Parathyroid adenoma (tissue), 2 donors: ENCODE results near the gene ZNF511.

Experiments
- H2AFZ ChIP-seq: fragments of 300-600 bp; sonication (generic); one replicate; pipeline ENCODE4 v1.7.0; 2017; ENCODE audit warnings: antibody characterized with exemption, mild to moderate bottlenecking
- H3K27ac ChIP-seq: fragments of 300-600 bp; sonication (generic); one replicate; pipeline ENCODE4 v1.7.0; 2017
- H3K27me3 ChIP-seq: fragments of 300-600 bp; sonication (generic); one replicate; pipeline ENCODE4 v1.7.0; 2017; ENCODE audit warnings: low read length; ENCODE audit not compliant: control insufficient read depth, insufficient read depth
- H3K36me3 ChIP-seq: fragments of 300-600 bp; sonication (generic); one replicate; pipeline ENCODE4 v1.7.0; 2017; ENCODE audit warnings: low read length; ENCODE audit not compliant: control insufficient read depth, insufficient read depth
- H3K4me1 ChIP-seq: fragments of 300-600 bp; sonication (generic); one replicate; pipeline ENCODE4 v1.7.0; 2017; ENCODE audit warnings: control low read depth
- H3K4me2 ChIP-seq: fragments of 300-600 bp; sonication (generic); one replicate; pipeline ENCODE4 v1.7.0; 2017; ENCODE audit warnings: low read length
- H3K4me3 ChIP-seq: fragments of 300-600 bp; sonication (generic); one replicate; pipeline ENCODE4 v1.7.0; 2017; ENCODE audit warnings: low read depth, low read length
- H3K79me2 ChIP-seq: fragments of 300-600 bp; sonication (generic); one replicate; pipeline ENCODE4 v1.7.0; 2017; ENCODE audit warnings: control low read depth
- H3K9ac ChIP-seq: fragments of 300-600 bp; sonication (generic); one replicate; pipeline ENCODE4 v1.7.0; 2017; ENCODE audit warnings: mild to moderate bottlenecking
- H3K9me3 ChIP-seq: fragments of 300-600 bp; sonication (generic); one replicate; pipeline ENCODE4 v1.7.0; 2017; ENCODE audit warnings: low read length; ENCODE audit not compliant: control insufficient read depth
- TF ChIP-seq, protein P1 (sequence below): fragments of 300-600 bp; sonication (generic); IDR thresholded peaks from one replicate; pipeline ENCODE4 v1.7.0; 2017; ENCODE audit warnings: antibody characterized with exemption, mild to moderate bottlenecking
- donor health status: primary hyperparathyroidism.

ZNF511 gene

DNA sequence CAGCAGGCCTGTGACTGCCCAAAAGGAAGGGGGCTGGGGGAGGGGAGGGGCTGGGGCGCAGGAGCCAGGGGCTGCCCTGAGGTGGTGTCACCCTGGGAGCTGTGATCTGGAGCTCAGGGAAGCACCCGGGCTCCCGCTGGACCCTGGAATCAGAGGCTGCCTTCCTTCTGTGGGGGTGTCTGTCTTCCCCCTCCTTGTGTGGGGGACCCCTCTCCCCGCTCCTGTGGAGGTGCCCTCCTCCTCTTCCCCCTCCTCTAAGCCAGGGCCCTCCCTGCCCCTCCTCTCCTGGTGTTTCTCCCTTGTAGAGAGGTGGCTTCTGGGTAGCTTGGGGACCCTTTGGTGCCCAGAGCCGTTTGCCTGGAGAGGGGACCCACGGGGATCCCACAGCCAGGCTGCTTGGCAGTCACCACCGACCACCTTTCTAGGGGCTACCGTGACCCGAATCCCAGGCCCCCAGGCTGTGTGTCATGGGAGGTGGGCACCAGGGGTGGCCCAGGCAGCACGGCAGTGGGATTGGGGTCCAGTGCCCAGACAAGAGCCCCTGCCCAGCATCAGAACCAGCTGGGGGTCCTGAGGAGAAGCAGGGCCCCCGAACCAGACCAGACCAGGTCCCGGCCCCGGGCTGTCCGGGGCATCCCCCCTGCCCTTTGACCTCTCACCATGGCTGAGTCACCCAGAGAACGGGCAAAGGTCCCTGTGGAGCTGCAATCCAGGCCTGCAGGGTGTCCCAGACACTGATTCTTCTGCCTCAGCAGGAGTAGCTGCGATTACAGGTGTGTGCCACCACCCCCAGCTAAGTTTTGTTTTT is 39.2 kb downstream of the ZNF511 start:
- Histone ChIP-seq H3K9me3 (no peaks in the 10 kb centered on the region), H3K9ac (no peak overlapping the region), H3K36me3 (no peaks in the 10 kb centered on the region), H2AFZ (no peak overlapping the region), H3K79me2 (no peaks in the 10 kb centered on the region), H3K4me1 (no peaks in the 10 kb centered on the region), H3K4me3 (no peak overlapping the region), H3K27me3 (no peaks in the 10 kb centered on the region), H3K27ac (no peak overlapping the region), H3K4me2 (no peak overlapping the region)
- TF ChIP-seq, protein P1, sequence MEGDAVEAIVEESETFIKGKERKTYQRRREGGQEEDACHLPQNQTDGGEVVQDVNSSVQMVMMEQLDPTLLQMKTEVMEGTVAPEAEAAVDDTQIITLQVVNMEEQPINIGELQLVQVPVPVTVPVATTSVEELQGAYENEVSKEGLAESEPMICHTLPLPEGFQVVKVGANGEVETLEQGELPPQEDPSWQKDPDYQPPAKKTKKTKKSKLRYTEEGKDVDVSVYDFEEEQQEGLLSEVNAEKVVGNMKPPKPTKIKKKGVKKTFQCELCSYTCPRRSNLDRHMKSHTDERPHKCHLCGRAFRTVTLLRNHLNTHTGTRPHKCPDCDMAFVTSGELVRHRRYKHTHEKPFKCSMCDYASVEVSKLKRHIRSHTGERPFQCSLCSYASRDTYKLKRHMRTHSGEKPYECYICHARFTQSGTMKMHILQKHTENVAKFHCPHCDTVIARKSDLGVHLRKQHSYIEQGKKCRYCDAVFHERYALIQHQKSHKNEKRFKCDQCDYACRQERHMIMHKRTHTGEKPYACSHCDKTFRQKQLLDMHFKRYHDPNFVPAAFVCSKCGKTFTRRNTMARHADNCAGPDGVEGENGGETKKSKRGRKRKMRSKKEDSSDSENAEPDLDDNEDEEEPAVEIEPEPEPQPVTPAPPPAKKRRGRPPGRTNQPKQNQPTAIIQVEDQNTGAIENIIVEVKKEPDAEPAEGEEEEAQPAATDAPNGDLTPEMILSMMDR: no peak

DNA sequence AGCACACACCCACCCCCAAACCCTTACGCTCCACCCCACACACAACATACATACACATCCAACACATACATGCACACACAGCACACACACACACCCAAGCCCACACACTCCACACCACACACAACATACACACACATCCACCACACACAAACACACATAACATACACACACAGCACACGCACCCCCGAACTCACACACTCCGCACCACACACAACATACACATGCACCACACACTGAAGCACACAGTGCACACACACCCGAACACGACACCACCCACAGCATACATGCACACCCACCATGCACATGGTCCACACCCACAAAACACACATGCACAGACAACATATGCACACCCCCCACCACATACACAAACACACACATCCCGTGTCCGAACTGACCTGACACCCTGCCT is 40.5 kb downstream of the ZNF511 start:
- H3K9me3 ChIP-seq: no peaks in the 10 kb centered on the region
- H3K27me3 ChIP-seq: no peaks in the 10 kb centered on the region
- no peak overlapping the region for H3K27ac ChIP-seq
- no peak overlapping the region for H2AFZ ChIP-seq
- H3K4me1 ChIP-seq: no peaks in the 10 kb centered on the region
- no peak overlapping the region for H3K9ac ChIP-seq
- TF ChIP-seq, protein P1: no peak
- H3K4me2 ChIP-seq: no peak overlapping the region
- no peaks in the 10 kb centered on the region for H3K36me3 ChIP-seq
- H3K79me2 ChIP-seq: no peaks in the 10 kb centered on the region
- no peak overlapping the region for H3K4me3 ChIP-seq

DNA sequence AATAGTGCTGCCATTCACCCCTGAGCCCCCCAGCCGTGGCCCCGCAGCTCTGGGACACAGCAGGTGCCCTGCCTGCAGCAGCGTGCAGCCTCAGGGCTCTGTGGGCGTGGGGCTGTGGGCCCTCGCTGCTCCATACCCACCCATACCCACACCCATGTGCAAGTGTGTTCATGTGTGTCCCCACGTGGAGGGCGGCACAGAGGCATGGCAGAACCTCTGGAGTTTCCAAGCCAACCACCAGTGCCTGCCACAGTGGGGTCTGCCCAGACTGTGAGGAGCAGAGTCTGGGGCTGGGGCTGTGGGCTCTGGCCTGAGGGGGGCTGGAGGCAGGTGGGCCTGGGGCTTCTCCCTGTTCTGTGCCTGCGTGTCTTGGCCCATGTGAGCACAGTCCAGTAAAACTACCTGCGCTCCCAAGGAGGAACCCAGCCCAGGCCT is 40.9 kb downstream of the ZNF511 start:
- TF ChIP-seq, protein P1: no peak
- Histone ChIP-seq H3K4me2 (no peak overlapping the region), H3K9me3 (no peaks in the 10 kb centered on the region), H3K79me2 (no peaks in the 10 kb centered on the region), H3K27ac (no peak overlapping the region), H3K9ac (no peak overlapping the region), H3K4me3 (no peak overlapping the region), H3K27me3 (no peaks in the 10 kb centered on the region), H3K4me1 (no peaks in the 10 kb centered on the region), H2AFZ (no peak overlapping the region), H3K36me3 (no peaks in the 10 kb centered on the region)

DNA sequence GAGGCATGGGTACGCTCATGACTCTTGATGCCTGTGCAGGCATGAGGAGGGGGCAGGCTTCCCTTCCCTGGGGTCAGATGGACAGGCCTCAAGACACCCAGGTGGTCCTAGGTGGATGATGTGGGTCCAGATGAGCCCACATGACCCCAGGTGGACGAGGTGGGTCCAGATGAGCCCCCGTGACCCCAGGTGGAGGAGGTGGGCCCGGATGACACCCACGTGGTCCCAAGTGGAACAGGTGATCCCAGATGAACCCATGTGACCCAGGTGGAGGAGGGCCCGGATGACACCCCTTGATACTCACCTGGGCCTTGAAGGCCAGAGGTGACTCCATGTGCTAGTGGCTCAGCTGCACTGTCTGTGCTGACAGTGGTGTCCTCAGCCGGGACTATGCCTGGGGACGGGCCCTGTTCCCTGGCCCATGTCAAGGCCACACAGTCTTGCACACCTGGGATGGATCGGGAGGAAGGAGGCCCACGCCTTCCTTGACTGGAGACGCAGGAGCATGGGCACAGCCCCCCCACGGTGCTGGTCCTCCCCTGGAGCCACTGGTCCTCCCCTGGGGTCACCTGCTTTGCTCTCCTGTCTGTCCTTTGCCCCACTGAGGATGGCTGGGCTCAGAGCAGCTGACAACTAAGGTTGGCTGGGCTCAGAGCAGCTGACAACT is 41.7 kb downstream of the ZNF511 start:
- Histone ChIP-seq H3K27me3 (no peaks in the 10 kb centered on the region), H3K27ac (no peak overlapping the region), H3K36me3 (no peaks in the 10 kb centered on the region), H3K79me2 (no peaks in the 10 kb centered on the region), H3K4me2 (no peak overlapping the region), H3K9ac (no peak overlapping the region), H3K9me3 (no peaks in the 10 kb centered on the region), H2AFZ (no peak overlapping the region), H3K4me1 (no peaks in the 10 kb centered on the region), H3K4me3 (no peak overlapping the region)
- TF ChIP-seq, protein P1: no peak
